Endothelial cell of umbilical vein (primary cell): Measurements from ENCODE around the gene PRIMA1. TPM values are rescaled to one million over a fixed set of nuclear protein-coding genes. Genes with fewer than 3 reads are reported as not detected.

Experiments used
- BruUV-seq: library from RNA; stranded (reverse); fragments of 400-500 nt; replicated peaks from 2 replicates; lab custom pipeline; 2021; lab: Mats Ljungman, UMichigan
- CTCF ChIA-PET: fragments of 300-600, 350-600 bp; sonication (Branson Sonifier 250); formaldehyde crosslinking; loops from one replicate; lab custom pipeline; 2021; ENCODE audit warnings: antibody characterized with exemption, inconsistent platforms; lab: Charles Lee
- POLR2A ChIA-PET: fragments of 300-600, 350-600 bp; sonication (Branson Sonifier 250); formaldehyde crosslinking; loops from one replicate; lab custom pipeline; 2021; ENCODE audit warnings: antibody characterized with exemption, inconsistent platforms; lab: Charles Lee
- DNase-seq: peaks from one replicate; pipeline ENCODE4 v3.0.0-alpha.2; 2011; ENCODE audit warnings: low read depth, low spot score
- FAIRE-seq: peaks from 2 replicates; lab custom pipeline; 2011; peaks lifted over from hg19 to GRCh38; lab: Jason Lieb, UNC
- H2AFZ ChIP-seq: 2 replicates; pipeline ENCODE4 v1.6.0; 2012; ENCODE audit warnings: low read depth, low read length, control low read depth, inconsistent platforms
- H3K27ac ChIP-seq: 2 replicates; pipeline ENCODE4 v1.5.1; 2011; ENCODE audit warnings: low read depth, mild to moderate bottlenecking, control low read depth, low read length, moderate library complexity; ENCODE audit not compliant: insufficient read depth
- H3K27me3 ChIP-seq, 2 experiments: 2 replicates each; pipeline versions ENCODE4 v1.6.0 to v1.6.1; 2011; ENCODE audit warnings: low read length in 2 of 2, mixed read lengths in 1 of 2; ENCODE audit not compliant: control insufficient read depth in 2 of 2, insufficient read depth in 2 of 2
- H3K36me3 ChIP-seq, 2 experiments: 2 replicates in 1 of 2; 3 replicates in 1 of 2; pipeline ENCODE4 v1.5.1; 2011; ENCODE audit warnings: low read length in 2 of 2, mild to moderate bottlenecking in 1 of 2, moderate library complexity in 1 of 2; ENCODE audit not compliant: control insufficient read depth in 2 of 2, insufficient read depth in 2 of 2; ENCODE audit errors: extremely low read depth in 1 of 2
- H3K4me1 ChIP-seq: 3 replicates; pipeline ENCODE4 v1.5.1; 2011; ENCODE audit warnings: mild to moderate bottlenecking, low read length; ENCODE audit not compliant: control insufficient read depth, insufficient read depth; ENCODE audit errors: extremely low read depth
- H3K4me2 ChIP-seq: 2 replicates; pipeline ENCODE4 v1.6.1; 2011; ENCODE audit warnings: low read length, control low read depth, mixed read lengths; ENCODE audit not compliant: insufficient read depth
- H3K4me3 ChIP-seq, 3 experiments: fragments of 200-600 bp in 1 of 3; sonication (generic), shearing (Covaris generic) in 1 of 3; replicated peaks in 1 of 3; 2 replicates each; pipeline ENCODE4 v1.5.1; 2011 to 2016; ENCODE audit warnings: control low read depth in 3 of 3, low read length in 3 of 3, mild to moderate bottlenecking in 2 of 3, inconsistent platforms in 1 of 3, low read depth in 1 of 3, moderate library complexity in 1 of 3; ENCODE audit not compliant: insufficient read depth in 1 of 3
- H3K79me2 ChIP-seq: 2 replicates; pipeline ENCODE4 v1.6.0; 2012; ENCODE audit warnings: low read length, inconsistent platforms; ENCODE audit not compliant: control insufficient read depth, insufficient read depth
- H3K9ac ChIP-seq: replicated peaks from 2 replicates; pipeline ENCODE3; 2011; ENCODE audit warnings: low read length, control low read depth; ENCODE audit not compliant: insufficient read depth; ENCODE audit errors: extremely low read depth
- H3K9me1 ChIP-seq: replicated peaks from 3 replicates; pipeline ENCODE4 v1.6.0; 2011; ENCODE audit warnings: mild to moderate bottlenecking, low read length; ENCODE audit not compliant: control insufficient read depth, insufficient read depth; ENCODE audit errors: extremely low read depth
- H3K9me3 ChIP-seq: replicated peaks from 2 replicates; pipeline ENCODE4 v1.5.1; 2012; ENCODE audit warnings: low read length, inconsistent platforms; ENCODE audit not compliant: control insufficient read depth, insufficient read depth
- H4K20me1 ChIP-seq: replicated peaks from 2 replicates; pipeline ENCODE3; 2011; ENCODE audit warnings: mild to moderate bottlenecking, low read length; ENCODE audit not compliant: control insufficient read depth, insufficient read depth; ENCODE audit errors: extremely low read depth
- CTCF ChIP-seq, 2 donors: IDR thresholded peaks; 1 replicate in 1 of 2; 2 replicates in 1 of 2; pipeline ENCODE4 v1.5.1; 2011; ENCODE audit warnings: low read length in 2 of 2, mild to moderate bottlenecking in 2 of 2, moderate library complexity in 2 of 2, control low read depth in 1 of 2, inconsistent platforms in 1 of 2, low read depth in 1 of 2; ENCODE audit not compliant: insufficient read depth in 1 of 2; ENCODE audit errors: extremely low read depth in 1 of 2
- EZH2 ChIP-seq: IDR thresholded peaks from 2 replicates; pipeline ENCODE4 v1.6.1; 2012; ENCODE audit warnings: borderline replicate concordance, low read depth, mild to moderate bottlenecking, moderate library complexity, low read length, inconsistent platforms; ENCODE audit not compliant: severe bottlenecking
- FOS ChIP-seq: IDR thresholded peaks from 2 replicates; pipeline ENCODE4 v1.6.1; 2011; ENCODE audit warnings: mild to moderate bottlenecking, low read length, moderate library complexity, borderline replicate concordance; ENCODE audit not compliant: insufficient read depth
- GATA2 ChIP-seq: IDR thresholded peaks from 2 replicates; pipeline ENCODE4 v1.7.0; 2011; ENCODE audit warnings: low read depth, mild to moderate bottlenecking, moderate library complexity, mixed read lengths, low read length; ENCODE audit not compliant: insufficient read length, insufficient read depth
- JUN ChIP-seq: IDR thresholded peaks from 2 replicates; pipeline ENCODE4 v1.6.1; 2011; ENCODE audit warnings: borderline replicate concordance, low read depth; ENCODE audit not compliant: insufficient read length, insufficient read depth
- MAX ChIP-seq: IDR thresholded peaks from 2 replicates; pipeline ENCODE4 v1.6.1; 2011; ENCODE audit not compliant: insufficient read depth, insufficient read length
- MYC ChIP-seq: IDR thresholded peaks from one replicate; pipeline ENCODE4 v1.6.1; 2011; ENCODE audit warnings: mild to moderate bottlenecking, low read depth, low read length
- POLR2A ChIP-seq: IDR thresholded peaks from 2 replicates; pipeline ENCODE4 v1.6.1; 2012; ENCODE audit warnings: low read depth, mild to moderate bottlenecking, control low read depth, low read length
- POLR2AphosphoS5 ChIP-seq: IDR thresholded peaks from 2 replicates; pipeline ENCODE4 v1.6.1; 2012; ENCODE audit warnings: low read depth, mild to moderate bottlenecking, control low read depth, low read length, moderate library complexity; ENCODE audit not compliant: insufficient read depth
- dilution Hi-C: fragments of 300-500 bp; cut with MboI; formaldehyde crosslinking; loops from one replicate; pipeline ENCODE4 v1.15.0; 2019; ENCODE audit warnings: low sequenced_read_pairs; ENCODE audit not compliant: extremely low pct_ligation_motif_present
- intact Hi-C: fragments of 100-400 bp; cut with micrococcal nuclease; formaldehyde crosslinking; loops from one replicate; pipeline ENCODE4 v1.10.0; 2022
- polyA plus RNA-seq, 4 experiments: library from polyadenylated mRNA; depleted of rRNA in 3 of 4; stranded (reverse) in 3 of 4; unstranded in 1 of 4; fragments of >200 nt; gene quantifications; 2 replicates each; pipeline versions ENCODE4 v1.2.1 to v1.2.3, GENCODE V29; 2011 to 2012; ENCODE audit warnings: missing spikeins in 1 of 4
- total RNA-seq: library from RNA; stranded (reverse); gene quantifications from 2 replicates; pipeline ENCODE4 v1.2.3, GENCODE V29; 2021

PRIMA1 gene
- total and polyA plus RNA-seq, 2 donors (not counting 3 experiments of a cell fraction or from before 2014, with no cell fraction given): not detected

- FAIRE-seq: no peak
- no peaks in the 10 kb centered on the region for H3K4me1 ChIP-seq
- CTCF ChIA-PET: no interaction called here
- intact Hi-C loops (no loop called here), dilution Hi-C loops (no loop called here)
- no peak for TF ChIP-seq MAX
- TF ChIP-seq POLR2AphosphoS5: no peak
- no peak for TF ChIP-seq MYC
- no peak for TF ChIP-seq FOS
- no peak for TF ChIP-seq CTCF (IDR thresholded peaks at IDR 0.05; ENCODE audit: extremely low read depth in 1 of 2, insufficient read depth in 1 of 2, low read depth in 1 of 2, low read length in 2 of 2)
- no peak for TF ChIP-seq GATA2
- TF ChIP-seq POLR2A: no peak
- no peak for TF ChIP-seq JUN
- no peak for TF ChIP-seq EZH2
- H3K9me1 ChIP-seq: no peaks in the 10 kb centered on the region
- no peak overlapping the region for H3K4me3 ChIP-seq
- H3K4me2 ChIP-seq: no peak overlapping the region
- POLR2A ChIA-PET: no interaction called here
- no peak for DNase-seq
- no peaks in the 10 kb centered on the region for H3K79me2 ChIP-seq
- H3K27ac ChIP-seq: no peak overlapping the region
- no peaks in the 10 kb centered on the region for H3K27me3 ChIP-seq
- BruUV-seq: no TSS peak
- H3K9ac ChIP-seq: no peak overlapping the region
- H3K36me3 ChIP-seq: no peaks in the 10 kb centered on the region
- H3K9me3 ChIP-seq: no peaks in the 10 kb centered on the region
- H2AFZ ChIP-seq: no peak overlapping the region
- H4K20me1 ChIP-seq: no peaks in the 10 kb centered on the region
Measured at GRCh38 chr14:93675651-93676050, 112.6 kb downstream of the PRIMA1 start.
